ENCODE results near the gene GNG13. TPM values are rescaled to one million over a fixed set of nuclear protein-coding genes. Genes with fewer than 3 reads are reported as not detected.
A peak's percentile ranks its signal among the peaks of the same experiment; 100 is the strongest.

The GNG13 gene
- total RNA-seq, 1 donor from 2014 or later, result not detected

GRCh38 chr16:792221-792995 lies 8.1 kb downstream of the GNG13 start:
- H3K4me3 Mint-ChIP-seq, result no peak overlapping the region
- no peak overlapping the region for H3K27ac Mint-ChIP-seq
- H3K27me3 Mint-ChIP-seq (ENCODE audit: low read depth), result no peaks in the 10 kb centered on the region
- no peaks in the 10 kb centered on the region for H3K9me3 Mint-ChIP-seq
- no peak for TF ChIP-seq CTCF (IDR thresholded peaks at IDR 0.05; ENCODE audit: unreplicated experiment)
- no peak for DNase-seq (ENCODE audit: low spot score in 2 of 2, unreplicated experiment in 2 of 2)
- peaks cover 2% of the 10 kb centered on the region for H3K4me1 Mint-ChIP-seq
- peaks cover 17% of the 10 kb centered on the region for H3K36me3 Mint-ChIP-seq

GRCh38 chr16:791131-791530 lies 9.4 kb downstream of the GNG13 start:
- no peak overlapping the region for H3K4me3 Mint-ChIP-seq

GRCh38 chr16:790086-790485 lies 10.4 kb downstream of the GNG13 start:
- H3K4me1 Mint-ChIP-seq, result peaks cover 2% of the 10 kb centered on the region
- no peak overlapping the region for H3K27ac Mint-ChIP-seq
- peak overlapping the region; percentile 58 for H3K4me3 Mint-ChIP-seq
- DNase-seq (ENCODE audit: low spot score in 2 of 2, unreplicated experiment in 2 of 2), result no peak
- H3K9me3 Mint-ChIP-seq, result no peaks in the 10 kb centered on the region
- peaks cover 10% of the 10 kb centered on the region for H3K36me3 Mint-ChIP-seq
- TF ChIP-seq CTCF (IDR thresholded peaks at IDR 0.05; ENCODE audit: unreplicated experiment), result no peak
- H3K27me3 Mint-ChIP-seq (ENCODE audit: low read depth), result no peaks in the 10 kb centered on the region

More at GRCh38 chr16:791131-791530, 9.4 kb downstream of the GNG13 start:
- Mint-ChIP-seq H3K4me1 (peaks cover 2% of the 10 kb centered on the region), H3K9me3 (no peaks in the 10 kb centered on the region), H3K36me3 (peaks cover 12% of the 10 kb centered on the region), H3K27ac (no peak overlapping the region), H3K27me3 (ENCODE audit: low read depth) (no peaks in the 10 kb centered on the region)
- no peak for DNase-seq (ENCODE audit: low spot score in 2 of 2, unreplicated experiment in 2 of 2)
- no peak for TF ChIP-seq CTCF (IDR thresholded peaks at IDR 0.05; ENCODE audit: unreplicated experiment)

- H3K36me3 Mint-ChIP-seq, result peaks cover 10% of the 10 kb centered on the region
- no peak for TF ChIP-seq CTCF (IDR thresholded peaks at IDR 0.05; ENCODE audit: unreplicated experiment)
These were observed 11.2 kb downstream of the GNG13 start for GRCh38 chr16:789191-789850.

GRCh38 chr16:788399-789126 lies 12.0 kb downstream of the GNG13 start, which contains the start of gene CHTF18:
Gene CHTF18 (plus strand): TSS chr16:788620. CDS start chr16:788685, 65 bp downstream.
- Mint-ChIP-seq H3K4me3 (peak within 1 kb of the TSS; percentile 82), H3K9me3 (no peaks in the 10 kb centered on the region), H3K4me1 (peaks cover 2% of the 10 kb centered on the region), H3K27me3 (ENCODE audit: low read depth) (no peaks in the 10 kb centered on the region), H3K27ac (peak within 1 kb of the TSS; percentile 75), H3K36me3 (peaks cover 10% of the 10 kb centered on the region)
- DNase-seq (ENCODE audit: low spot score in 2 of 2, unreplicated experiment in 2 of 2), result peak; percentile 96
- no peak for TF ChIP-seq CTCF (IDR thresholded peaks at IDR 0.05; ENCODE audit: unreplicated experiment)

More at GRCh38 chr16:789191-789850, 11.2 kb downstream of the GNG13 start:
- DNase-seq (ENCODE audit: low spot score in 2 of 2, unreplicated experiment in 2 of 2), result no peak
- peak overlapping the region; percentile 58 for H3K4me3 Mint-ChIP-seq
- no peaks in the 10 kb centered on the region for H3K9me3 Mint-ChIP-seq
- H3K4me1 Mint-ChIP-seq, result peaks cover 2% of the 10 kb centered on the region
- no peak overlapping the region for H3K27ac Mint-ChIP-seq
- no peaks in the 10 kb centered on the region for H3K27me3 Mint-ChIP-seq (ENCODE audit: low read depth)

All from mesothelial cell of epicardium (in vitro differentiated cells).